ENCODE data around the gene ANKUB1.
"Not testable (repeated sequence)": the region's sequence is repeated elsewhere in the genome, so short reads cannot be mapped to it uniquely, and the experiment has no call there.

The ANKUB1 gene, protein sequence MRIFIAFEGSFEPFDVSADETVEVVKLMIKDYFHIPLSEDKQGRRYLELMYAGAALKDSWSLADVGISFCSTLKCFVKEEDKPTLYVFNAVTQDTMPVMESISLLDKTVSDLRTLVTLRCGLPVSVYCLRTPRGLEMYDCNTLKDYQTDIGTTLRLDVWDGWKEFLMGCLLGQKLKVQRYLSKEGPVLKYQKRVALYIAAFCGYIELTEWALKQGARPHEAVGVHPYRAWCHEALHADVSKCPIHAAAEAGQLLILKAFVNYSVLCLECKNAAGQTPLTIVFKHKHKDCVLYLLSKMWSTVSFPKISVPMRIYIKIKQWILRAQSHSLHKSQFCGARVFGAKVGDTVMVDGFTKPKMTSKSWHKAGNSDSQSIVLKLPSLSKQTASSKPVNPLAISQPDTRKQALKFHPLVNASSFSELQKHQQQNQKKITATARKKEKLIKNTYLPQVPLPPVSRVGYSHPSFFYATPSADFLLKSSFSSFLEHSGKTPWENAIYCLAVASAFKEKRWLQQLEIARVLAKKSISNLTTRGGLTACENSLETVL

DNA sequence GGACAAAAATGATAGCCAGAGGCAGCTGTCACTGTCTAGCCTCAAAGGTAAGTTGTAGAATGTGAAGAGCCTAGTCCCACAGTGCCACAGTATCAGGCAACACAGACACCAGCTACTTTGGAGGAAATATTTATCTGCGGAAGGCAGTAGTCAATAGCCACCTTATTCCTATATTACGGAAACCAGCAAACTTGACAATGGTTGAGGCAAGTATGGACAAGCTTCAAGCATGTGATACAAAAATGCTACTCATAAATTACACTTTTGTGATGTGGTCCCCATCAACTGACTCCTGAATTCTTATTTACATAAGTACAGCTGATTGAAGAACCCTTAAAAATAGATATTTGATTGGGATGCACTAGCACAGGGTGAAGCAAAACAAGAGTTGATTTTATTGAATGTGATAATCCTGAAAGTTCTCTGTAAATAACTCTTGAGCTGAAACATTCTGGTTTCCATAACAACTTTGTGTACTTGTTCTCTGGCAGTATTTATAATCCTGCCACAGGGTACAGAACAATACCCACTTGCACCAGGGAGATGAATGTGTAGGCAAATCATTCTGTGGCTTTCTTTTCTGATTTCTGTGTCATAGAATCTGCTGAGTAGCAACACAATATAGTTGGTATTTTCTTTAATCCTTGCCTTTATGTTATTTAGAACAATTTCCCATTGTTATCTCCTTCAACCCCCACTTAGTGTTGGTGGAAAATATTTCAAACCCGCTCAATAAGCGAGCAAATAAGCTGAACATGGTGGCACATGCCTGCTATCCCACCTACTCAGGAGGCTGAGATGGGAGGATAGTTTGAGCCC is at the start of gene ANKUB1:
TSS of gene ANKUB1 (minus strand) at position 103 of the 819 bp plus-strand sequence. CDS start 188 bp downstream, outside the sequence.
- no peak for DNase-seq (ENCODE audit: low spot score)

DNA sequence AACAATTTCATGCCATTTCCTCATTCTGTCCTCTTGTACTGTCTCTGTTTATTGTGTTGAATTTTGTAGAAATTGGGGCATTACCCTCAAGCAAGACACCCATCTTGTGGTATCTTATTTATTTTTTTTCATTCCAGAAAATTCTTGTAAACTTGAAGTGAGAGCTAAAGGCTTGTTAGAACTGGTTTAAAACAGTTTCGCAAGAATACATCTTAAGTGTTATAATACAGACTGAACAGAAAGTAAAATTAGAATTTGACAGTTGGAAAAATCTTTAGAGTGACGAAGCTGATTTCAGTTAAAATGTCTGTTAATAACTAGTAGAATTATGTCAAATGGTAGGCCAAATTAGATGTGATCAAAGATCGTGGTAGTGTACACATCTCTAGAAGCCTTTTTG is 47.5 kb upstream of the ANKUB1 start:
- no peak for DNase-seq (ENCODE audit: low spot score)

DNA sequence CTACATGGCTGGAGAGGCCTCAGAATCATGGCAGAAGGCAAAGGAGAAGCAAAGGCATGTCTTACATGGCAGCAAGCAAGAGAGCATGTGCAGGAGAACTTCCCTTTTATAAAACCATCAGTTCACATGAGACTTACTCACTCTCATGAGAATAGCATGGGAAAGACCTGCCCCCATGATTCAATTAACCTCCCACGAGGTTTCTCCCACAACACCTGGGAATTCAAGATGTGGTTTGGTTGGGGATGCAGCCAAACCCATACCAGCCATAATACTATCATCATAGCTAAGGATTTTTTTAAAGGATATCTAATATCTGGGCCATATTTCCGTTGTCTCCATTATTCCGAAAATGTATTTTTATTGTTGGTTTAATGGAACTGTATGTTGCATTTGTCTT is 47.1 kb upstream of the ANKUB1 start:
- not testable (repeated sequence) for DNase-seq (ENCODE audit: low spot score)

DNA sequence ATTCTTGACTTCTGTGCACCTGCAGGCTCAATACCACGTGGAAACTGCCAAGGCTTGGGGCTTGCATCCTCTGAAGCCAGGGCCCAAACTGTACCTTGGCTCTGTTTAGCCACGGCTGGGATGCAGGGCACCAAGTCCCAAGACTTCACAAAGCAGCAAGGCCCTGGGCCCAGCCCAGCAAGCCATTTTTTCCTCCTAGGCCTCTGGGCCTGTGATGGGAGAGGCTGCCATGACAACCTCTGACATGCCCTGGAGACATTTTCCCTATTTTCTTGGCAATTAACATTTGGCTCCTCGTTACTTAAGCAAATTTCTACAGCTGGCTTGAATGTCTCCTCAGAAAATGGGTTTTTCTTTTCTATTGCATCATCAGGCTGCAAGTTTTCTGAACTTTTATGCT is 46.1 kb upstream of the ANKUB1 start:
- DNase-seq (ENCODE audit: low spot score) = not testable (repeated sequence)

DNA sequence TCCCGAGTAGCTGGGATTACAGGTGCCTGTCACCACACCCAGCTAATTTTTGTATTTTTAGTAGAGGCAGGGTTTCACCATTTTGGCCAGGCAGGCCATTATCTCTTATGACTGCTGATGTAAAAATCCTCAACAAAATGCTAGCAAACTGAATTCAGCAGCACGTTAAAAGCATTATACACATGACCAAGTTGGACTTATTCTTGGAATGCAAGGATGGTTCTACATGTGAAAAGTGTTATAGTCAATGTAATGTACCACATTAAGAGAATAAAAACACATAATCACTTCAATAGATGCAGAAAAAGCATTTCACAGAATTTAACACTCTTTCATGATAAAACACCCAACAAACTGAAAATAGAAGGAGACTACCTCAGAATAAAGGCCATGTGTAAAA is 40.9 kb upstream of the ANKUB1 start:
- DNase-seq (ENCODE audit: low spot score) = no peak

DNA sequence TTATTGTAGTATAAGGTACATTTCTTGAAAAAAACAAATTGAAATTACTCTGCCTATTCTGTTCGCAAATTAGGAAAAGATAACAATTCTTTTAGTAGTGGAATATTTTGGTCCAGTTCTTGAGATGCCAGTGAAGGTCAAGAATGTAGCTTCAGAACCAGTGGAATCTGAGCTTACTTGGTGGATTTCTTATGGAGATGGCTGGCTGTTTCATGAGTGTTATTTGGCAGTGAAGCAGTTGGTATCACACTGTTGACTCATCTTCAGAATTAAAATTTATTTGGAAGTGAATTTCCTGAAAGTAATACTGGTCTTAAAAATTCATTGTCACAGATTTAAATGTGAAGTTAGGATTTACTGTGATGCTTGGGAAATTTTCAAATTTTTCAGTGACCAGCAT is 39.7 kb upstream of the ANKUB1 start:
- DNase-seq (ENCODE audit: low spot score) = no peak

DNA sequence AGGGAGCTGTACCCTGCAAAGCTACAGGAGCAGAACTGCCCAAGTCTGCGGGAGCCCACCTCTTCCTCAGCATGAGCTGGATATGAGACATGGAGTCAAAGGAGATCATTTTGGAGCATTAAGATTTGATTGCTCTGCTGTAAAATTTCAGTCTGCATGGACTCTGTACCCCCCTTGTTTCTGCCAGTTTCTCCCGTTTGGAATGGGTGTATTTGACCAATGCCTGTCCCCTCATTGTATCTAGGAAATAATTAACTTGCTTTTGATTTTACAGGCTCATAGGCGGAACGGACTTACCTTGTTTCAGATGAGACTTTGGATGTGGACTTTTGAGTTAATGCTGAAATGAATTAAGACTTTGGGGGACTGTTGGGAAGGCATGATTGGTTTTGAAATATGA is 39.0 kb upstream of the ANKUB1 start:
- DNase-seq (ENCODE audit: low spot score) = no peak

DNA sequence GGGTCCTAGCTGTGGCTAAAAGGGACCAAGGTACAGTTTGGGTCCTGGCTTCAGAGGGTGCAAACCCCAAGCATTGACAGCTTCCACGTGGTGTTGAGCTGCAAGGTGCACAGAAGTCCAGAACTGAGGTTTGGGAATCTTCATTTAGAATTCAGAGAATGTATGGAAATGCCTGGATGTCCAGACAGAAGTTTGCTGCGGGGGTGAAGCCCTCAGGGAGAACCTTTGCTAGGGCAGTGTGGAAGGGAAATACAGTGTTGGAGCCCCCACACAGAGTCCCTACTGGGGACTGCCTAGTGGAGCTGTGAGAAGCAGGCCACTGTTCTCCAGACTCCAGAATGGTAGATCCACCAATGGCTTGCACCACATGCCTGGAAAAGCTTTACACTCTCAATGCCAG is 38.5 kb upstream of the ANKUB1 start:
- no peak for DNase-seq (ENCODE audit: low spot score)

DNA sequence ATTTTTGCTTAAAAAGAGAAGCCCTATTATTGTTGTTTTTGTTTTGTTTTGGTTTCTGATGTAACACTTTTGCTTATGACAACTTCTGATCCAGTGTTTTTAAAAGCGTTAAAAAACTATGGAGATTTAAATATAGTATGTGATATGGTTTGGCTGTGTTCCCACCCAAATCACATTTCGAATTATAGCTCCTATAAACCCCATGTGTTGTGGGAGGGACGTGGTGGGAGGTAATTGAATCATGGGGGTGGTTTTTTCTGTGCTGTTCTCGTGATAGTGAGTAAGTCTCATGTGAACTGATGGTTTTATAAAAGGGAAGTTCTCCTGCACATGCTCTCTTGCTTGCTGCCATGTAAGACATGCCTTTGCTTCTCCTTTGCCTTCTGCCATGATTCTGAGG is 37.3 kb upstream of the ANKUB1 start:
- DNase-seq (ENCODE audit: low spot score) = not testable (repeated sequence)

DNA sequence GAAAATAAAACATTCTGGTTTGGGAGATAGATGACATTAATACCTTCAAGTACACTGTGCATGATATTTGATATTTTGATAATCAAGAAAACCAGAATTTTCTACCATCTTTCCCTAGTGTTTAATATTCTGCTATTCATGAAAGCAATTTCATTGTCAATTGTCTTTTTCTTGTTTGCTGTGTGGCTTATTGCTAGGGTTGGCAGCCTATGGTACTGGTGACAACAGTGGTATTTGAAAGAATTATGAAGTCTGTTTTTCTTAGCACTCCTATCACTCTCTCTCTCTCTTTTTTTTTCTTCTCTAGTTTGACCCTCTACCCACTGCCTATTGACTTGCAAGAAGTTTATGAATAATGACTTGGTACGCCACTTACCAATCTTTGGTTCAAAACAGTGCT is 36.0 kb upstream of the ANKUB1 start:
- no peak for DNase-seq (ENCODE audit: low spot score)

DNA sequence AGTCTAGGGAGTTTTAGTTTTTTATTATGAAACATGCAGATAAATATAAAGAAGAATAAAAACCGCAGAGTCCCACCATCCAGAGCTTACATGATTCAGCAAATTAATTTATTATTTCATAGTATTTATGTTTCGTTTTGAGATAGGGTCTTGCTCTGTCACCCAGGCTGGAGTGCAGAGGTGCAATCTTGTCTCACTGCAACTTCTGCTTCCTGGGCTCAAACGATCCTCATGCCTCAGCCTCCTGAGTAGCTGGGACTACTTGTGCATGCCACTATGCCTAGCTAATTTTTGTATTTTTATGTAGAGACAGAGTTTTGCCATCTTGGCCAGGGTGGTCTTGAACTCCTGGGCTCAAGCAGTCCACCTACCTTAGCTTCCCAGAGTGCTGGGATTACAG is 34.3 kb upstream of the ANKUB1 start:
- DNase-seq (ENCODE audit: low spot score) = no peak

DNA sequence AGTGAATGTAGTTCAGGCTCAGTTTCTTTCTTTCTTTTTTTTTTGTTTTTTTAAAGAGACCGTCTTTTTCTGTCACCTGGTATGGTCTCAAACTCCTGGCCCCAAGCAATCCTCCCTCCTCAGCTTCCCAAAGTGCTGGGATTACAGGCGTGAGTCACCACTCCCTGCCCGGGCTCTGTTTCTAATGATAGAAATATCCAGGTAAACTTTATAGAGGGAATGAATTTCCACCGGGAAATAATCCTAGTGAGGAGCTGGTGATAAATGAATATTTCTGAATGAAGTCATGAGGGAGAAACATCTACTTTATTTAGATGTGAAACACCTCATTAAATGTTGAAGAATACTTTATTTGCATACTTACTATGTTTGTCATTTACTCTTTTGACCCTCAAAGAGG is 27.8 kb upstream of the ANKUB1 start:
- DNase-seq (ENCODE audit: low spot score) = no peak

DNA sequence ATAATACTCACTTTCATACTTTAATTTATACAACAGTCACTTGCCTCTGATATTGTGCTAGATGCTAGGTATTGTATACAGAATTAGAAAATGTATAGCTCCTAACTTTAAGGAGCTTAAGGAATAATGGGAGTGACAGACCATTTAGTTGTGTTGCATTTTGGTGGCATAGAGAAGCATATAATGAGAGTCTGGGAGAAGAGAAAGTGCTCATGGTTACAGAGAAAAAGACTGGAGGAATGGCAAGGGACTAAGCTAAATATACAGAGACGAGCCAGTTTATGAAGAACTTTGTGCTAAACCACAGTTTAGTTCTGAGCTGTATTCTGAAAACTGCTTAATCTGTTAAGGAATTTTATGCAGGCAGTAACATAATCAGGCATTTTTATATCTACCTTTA is 27.1 kb upstream of the ANKUB1 start:
- no peak for DNase-seq (ENCODE audit: low spot score)

DNA sequence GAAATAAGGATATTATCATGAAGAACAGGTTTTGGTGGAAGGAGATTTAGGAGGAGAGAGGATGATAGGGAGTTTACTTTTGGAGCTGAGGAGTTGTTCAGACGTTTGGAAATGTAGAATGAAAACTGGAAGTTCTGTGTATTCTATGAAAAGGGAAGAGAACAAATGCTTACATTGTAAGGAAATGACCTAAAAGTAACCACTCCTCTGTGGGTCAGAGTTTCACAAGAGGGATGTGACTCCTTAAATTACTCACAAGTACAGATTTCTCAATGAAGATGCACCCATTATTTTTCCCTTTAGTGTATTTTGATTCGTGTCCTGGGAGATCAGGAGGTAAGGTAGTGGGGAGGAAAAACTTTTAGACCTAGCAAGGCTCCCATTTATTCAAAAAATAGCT is 24.6 kb upstream of the ANKUB1 start:
- no peak for DNase-seq (ENCODE audit: low spot score)

DNA sequence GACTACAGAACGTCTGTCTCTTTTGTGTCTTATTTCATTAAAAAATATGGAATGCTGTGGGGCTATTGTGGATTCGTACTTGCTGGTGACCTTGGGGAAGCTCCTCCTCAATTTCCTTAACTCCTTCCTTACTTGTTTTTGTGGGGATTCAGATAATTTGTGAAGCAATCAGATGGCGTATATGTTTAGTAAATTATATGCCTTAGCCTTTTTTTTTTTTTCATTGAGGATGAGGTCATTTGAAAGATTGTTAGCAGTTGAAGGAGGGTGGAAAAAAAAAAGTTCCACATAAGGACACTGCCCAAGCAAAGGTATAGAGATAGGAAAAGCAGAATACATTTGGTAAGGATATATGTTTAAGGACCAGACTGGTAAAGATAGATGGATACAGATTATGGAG is 24.0 kb upstream of the ANKUB1 start:
- no peak for DNase-seq (ENCODE audit: low spot score)

DNA sequence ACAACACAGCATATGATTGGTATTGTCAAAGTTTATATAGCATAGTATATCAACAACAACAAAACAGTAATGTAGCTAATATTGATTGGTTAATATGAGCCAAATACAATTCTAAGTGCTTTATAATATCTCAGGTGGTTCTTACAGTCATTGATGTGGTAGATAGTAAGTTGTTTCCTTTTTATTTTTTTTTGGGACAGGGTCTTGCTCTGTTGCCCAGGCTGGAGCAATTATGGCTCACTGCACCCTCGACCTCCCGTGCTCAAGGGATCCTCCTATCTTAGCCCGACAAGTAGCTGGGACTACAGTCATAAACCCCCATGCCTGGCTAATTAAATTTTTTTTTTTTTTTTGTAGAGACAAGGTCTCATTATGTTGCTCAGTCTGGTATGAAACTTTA is 23.4 kb upstream of the ANKUB1 start:
- DNase-seq (ENCODE audit: low spot score) = no peak

DNA sequence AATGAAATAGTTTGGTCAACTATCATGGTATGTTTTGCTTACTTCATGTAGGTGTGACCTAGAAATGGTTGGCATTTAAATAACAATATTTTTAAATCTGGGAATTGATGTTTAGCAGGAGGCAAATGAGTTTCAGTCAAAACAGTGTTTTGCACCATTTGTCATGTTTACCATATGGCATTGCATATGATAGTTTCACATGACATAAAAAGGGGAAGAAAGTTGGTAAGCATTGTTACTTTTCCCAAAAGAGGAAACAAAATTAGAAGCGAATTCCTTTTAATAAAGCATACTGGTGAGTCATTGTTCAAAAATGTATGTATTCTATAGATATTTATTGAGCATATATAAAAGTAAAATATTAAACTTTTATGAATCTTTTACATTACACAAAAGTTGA is 23.0 kb upstream of the ANKUB1 start:
- DNase-seq (ENCODE audit: low spot score) = no peak

DNA sequence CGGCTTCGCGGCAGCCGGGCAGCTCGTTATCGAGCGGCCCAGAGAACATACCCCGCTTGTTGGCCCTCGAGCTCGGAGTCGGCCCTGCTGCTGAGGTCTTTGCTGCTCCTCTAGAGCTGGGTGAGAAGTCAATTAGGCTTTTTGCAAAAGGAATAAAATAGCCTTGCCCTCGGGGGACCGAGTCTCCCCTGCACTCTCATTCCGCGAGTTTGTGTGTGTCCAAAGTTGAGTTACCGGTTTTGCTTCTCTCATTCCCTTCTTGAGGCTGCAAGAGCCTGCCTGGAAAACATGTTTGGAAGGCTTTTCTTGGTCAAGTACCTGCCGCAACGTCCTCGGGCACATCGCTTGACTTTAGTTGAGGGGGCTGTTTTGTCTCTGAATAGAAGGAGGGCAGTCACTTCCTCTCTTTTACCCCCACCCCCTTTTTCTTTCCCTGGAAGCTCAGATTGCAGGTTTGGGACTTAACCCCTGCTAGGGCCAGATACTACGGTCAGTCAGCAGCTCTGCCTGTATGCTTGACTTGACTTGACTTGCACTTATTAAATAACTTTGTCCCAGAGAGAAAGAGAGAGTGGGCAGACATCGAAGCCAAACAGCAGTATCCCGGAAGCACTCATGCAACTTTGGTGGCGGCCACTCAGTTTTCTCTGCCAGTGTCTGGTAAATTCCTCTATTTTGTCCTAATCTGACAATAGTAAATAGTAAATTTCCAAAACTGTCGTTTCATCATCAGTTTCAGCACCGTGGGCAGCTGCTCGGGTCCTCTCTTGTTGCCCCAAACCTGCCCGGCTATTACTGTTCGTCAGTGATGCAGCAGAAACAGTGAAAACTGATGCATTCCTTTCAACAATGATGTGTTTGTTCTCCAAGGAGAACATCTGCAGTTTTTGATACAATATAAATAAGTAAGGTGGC is 21.3 kb upstream of the ANKUB1 start:
- DNase-seq (ENCODE audit: low spot score) = peak; percentile 61

DNA sequence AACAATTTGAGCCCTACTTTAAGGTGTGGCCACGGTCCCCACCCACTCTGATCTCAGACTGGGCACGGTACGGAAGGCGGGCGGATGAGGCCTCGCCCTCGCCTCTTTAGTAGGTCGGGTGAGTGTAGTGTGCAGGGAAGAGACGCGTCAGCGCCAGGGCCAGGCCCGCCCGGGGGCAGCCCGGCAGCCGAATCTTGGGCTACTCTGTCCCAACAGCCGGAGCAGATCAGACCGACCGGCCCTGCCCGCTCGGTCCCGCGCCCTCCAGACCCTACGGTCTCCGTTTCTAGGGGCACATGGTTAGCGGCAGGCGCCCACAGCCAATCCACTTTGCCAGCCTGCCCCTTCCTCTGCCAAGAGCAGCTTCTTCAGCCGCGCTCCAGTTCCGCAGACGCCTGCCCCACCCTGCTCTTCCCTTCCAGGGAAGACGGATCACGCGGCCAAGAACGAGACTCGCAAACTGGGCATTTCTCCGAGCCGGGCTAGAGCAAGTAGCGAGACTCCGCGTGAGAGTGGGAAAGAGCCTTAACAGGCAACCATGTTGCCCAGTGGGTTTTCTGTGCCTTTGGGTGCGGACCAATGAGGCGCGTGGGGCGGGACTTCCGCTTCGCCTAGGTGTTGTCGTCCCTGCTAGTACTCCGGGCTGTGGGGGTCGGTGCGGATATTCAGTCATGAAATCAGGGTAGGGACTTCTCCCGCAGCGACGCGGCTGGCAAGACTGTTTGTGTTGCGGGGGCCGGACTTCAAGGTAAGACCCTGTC is 20.4 kb upstream of the ANKUB1 start, which contains the start of gene RNF13:
TSS of gene RNF13 (plus strand) at position 610 of the 761 bp plus-strand sequence. CDS start 32,812 bp downstream, outside the sequence.
- DNase-seq (ENCODE audit: low spot score) = peak; percentile 99

DNA sequence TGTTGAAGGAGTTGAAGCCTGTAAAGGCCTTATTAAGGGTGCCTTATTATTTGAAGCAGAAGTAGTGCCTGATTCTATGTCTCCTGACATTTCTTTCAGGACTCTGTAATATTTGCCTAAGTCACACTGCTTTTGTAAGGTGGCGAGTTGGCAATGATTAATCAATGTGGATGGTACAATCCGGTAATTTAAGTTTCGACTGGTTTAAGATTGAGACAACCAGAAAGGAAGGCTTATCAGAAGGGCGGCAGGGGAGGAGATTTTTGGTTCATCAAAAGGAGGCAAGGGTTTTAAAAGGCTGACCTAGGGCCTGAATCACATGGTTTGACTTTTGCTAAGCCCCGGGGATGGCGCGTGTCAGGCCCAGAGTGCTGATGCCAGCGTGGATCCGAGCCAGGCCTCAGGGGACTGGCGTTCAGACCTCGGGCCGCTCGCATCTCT is 19.8 kb upstream of the ANKUB1 start:
- no peak for DNase-seq (ENCODE audit: low spot score)

DNA sequence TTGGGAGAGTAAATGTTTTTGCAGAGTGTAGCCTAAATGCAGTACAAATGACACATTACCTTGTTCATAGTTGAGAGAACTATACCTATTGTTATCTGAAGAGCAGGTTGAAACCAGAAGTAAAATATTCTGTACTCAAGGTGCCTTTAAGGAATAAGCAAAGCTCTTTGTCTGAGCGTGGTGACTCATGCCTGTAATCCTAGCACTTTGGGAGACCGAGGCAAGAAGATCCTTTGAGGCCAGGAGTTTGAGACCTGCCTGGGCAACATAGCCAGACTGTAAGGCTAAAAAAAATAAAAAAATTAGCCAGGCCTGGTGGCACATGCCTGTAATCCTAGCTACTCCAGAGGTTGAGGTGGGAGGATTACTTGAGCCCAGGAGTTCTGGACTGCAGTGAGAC is 18.5 kb upstream of the ANKUB1 start:
- no peak for DNase-seq (ENCODE audit: low spot score)
